Measurements from ENCODE around the gene ATPAF2.

The ATPAF2 gene

GRCh38 chr17:18038149-18038850 lies 668 bp downstream of the ATPAF2 start:
- DNase-seq, result no peak

- DNase-seq, result no peak
These were observed 1.5 kb downstream of the ATPAF2 start for GRCh38 chr17:18037486-18037885.

- no peak for DNase-seq
These were observed 3.3 kb downstream of the ATPAF2 start for GRCh38 chr17:18035704-18036103.

- DNase-seq, result peak; percentile 63
These were observed 5.4 kb downstream of the ATPAF2 start for GRCh38 chr17:18033442-18034099.

GRCh38 chr17:18031955-18032354 lies 7.0 kb downstream of the ATPAF2 start:
- DNase-seq, result no peak

DNA sequence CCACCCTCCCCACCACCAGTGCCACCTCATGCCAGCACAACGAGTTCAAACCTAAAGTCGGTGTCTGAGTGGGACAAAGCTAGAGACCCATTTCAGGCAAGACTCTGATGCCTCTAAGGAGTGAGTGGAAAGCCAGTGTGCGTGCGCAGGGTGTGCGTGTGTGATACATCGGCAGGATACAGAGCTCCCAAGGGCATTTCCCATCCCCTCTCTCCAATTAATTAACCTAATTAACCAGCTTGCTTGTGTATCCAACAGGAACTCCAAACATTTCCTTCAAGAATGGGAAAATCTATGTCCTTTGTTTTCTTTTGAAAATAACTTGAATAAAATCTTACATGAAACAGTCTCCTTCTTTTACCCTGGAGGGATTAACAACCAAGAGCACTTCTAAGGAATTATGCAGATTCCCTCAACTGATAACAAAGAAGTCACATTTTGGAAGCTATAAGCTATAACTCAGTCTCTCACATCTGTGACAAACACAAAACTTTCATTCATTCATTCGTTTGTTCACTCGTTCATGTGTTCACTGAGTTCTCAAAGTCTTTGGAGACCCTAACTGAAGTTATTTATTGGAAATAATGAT lies 9.9 kb downstream of the ATPAF2 start:
- no peak for DNase-seq

GRCh38 chr17:18028114-18028951 lies 10.6 kb downstream of the ATPAF2 start:
- no peak for DNase-seq

DNA sequence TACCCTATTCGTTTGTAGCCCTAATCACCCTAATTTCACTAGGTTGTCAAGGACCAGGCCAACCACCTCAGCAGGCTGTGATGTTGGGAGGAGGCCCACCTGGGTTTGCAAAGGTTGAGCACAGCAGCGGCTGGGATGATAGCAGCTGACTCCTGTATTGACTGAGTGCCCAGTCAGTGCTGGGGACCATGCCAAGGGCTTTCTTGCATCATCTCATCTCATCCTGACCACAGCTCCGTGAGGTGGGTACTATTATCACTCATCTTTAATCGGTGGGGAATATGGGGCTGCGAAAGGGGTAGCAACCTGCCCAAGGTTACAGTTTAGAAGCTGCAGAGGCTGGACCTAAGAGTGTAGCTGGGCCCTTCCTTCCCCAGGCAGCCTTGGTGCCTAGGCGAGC lies 11.7 kb downstream of the ATPAF2 start:
- no peak for DNase-seq

DNA sequence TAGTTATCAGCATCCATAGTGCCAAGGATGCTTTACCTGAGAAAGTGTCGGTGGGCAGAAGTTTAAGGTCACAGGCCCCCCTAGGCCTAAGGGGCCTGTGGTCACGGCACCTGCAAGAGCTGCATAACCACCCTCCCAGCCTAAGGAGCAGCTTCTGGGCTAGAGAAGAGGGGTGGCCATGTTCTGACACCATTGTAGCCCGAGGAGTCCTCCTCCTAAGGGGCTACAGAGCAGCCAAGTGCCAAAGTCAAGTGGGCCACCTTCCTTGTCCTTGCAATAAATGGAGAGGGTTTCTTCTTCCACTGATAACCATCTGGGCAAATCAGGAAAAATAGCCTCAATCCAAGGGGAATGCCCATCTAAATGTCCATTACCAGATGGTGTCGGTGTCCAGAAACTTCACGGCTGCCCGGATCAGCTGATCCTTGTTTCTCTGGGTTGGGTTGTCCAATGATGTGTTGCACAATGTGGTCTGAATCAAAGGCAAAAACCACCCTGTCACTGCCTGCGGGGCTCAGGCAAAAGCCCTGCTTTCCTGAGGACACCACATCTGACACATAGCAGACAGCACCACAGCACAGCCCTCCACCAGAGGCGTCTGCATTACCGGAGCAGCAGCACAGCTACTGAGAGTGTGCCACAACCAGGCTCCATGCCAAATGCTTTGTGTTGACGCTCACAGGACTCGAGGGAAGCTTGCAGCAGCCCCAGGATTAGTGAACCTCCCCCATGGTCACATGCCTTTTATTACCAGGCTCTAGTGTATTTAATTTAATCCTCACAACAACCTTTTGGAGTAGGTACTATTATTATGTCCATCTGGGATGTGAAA lies 12.8 kb downstream of the ATPAF2 start:
- no peak for DNase-seq

DNA sequence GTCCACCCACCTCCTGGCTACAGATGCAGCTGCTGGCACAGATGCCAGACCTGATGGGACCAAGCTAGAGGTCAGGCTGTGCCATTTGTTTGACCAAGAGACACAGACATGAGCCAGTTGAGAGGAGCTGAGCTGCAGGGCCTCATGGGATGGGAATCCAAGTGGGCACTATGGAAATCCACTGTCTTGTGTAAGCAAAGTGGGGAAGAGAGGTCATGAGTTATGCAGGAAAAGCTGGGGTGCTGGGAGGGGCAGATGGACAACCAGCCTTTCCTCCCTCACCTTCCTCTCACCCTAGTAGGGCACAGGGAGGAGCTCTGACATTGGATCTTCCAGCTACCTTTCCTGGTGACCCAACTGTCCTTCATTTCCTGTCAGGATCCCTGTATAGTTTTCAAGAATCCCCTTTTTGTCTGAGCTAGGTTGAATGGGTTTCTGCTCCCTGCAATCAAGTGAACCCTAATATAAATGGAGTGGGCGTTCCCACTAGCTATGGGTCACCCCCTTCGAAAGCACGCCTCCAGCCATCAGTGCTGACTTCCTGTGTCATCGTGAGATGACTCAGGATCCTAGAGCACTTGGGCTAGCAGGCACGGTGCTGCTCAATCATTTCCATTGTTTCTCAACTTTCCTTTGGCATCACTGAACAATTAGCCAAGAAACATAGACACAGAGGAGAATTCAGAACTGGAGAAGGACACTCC lies 13.6 kb downstream of the ATPAF2 start:
- no peak for DNase-seq

DNA sequence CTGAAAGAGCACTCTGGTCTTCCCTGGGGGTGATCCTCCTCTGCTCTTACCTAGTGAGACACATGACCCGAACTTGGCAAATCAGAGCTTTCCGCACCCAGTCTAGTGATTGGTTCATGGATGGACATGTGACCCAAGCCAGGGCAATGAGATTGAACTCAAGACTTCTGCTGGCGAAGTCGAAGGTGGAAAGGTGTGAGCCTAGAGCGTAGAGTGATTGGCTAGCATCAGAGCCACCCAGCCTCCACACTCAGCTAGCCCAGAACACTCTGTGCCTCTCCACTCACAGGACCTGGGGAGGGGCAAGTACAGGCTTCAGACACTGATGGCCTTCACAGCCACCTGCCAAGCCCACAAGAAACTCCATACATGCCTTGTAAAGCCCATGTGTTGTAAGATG lies 17.6 kb downstream of the ATPAF2 start:
- no peak for DNase-seq

DNA sequence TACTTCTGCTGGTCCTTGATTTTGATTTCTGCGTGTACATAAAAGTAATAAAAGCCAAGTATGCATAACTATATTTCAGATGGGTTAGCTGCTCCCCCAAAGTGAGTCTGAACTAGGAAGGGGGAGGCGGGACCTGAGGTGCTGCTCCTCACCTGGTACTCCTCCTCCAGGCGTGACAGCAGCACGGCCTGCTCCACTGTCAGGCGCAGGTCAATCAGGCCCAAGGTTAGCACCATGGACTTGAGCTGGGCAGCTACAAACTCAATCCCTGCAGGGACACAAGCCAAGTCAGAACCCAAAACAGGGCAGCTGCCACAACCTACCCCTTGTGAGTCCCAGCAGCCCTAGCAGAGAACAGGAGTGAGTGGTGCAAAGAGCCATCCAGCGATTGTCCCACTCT lies 18.0 kb downstream of the ATPAF2 start:
- DNase-seq, result no peak

GRCh38 chr17:18019838-18020154 lies 19.2 kb downstream of the ATPAF2 start:
- no peak for DNase-seq

- no peak for DNase-seq
These were observed 20.5 kb downstream of the ATPAF2 start for GRCh38 chr17:18018411-18018921.

DNA sequence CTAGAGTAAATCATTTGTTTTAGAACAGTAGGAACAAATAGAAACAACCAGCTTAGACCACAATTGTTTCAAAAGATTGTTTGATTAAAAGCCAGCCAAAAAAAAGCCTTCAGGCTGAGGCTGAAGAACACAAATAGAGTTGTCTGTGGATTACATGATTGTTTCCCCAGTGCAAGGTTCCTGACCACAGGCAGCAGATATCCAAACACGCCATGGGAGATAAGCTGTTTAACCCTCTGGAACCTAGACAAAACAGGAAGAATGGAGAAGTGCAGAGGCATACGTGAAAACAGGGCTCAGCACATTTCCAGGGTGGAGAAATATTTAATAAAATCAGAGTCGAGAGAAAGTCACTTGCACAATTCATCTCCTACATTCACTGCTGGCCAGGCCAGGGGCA lies 21.0 kb downstream of the ATPAF2 start:
- DNase-seq, result peak; percentile 26

DNA sequence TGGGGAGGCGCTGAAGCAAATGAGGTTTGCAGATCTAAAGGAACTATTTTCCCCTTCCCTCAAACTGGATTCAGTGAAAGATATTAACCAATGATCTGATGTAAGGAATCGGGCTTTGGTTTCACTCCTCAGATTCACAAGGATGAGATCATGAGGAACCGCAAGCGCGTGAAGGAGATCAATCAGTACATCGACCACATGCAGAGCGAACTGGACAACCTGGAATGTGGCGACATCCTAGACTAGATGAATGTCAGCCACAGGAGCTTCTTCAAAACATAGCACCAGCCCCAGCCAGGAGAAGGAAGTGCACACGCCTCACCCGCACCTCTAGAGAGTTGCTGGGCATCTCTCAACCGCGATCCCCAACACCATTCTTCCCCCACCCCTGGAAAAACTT lies 22.5 kb downstream of the ATPAF2 start:
- DNase-seq, result no peak

DNA sequence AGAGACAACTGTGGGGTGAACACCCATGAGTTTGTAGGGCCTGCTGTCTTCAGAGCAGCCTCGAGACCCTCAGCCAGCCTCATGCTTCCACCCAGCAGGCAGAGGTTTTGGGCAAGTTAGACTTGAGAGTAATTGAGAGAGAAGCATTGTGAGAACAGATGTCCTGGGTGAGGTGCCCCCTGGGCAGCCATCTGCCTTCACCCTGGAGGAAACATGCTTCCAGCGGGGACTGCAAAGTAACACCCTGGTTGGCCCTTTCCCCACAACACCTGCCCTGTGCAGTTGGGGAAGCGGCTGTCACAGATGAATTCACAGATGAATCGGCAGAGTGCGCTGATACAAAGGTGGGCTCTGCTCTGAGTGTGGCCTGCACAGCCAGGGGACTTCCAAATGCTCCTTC lies 23.4 kb downstream of the ATPAF2 start:
- no peak for DNase-seq

GRCh38 chr17:18014006-18014405 lies 25.0 kb downstream of the ATPAF2 start:
- DNase-seq, result no peak

- no peak for DNase-seq
These were observed 27.7 kb downstream of the ATPAF2 start for GRCh38 chr17:18011286-18011685.

DNA sequence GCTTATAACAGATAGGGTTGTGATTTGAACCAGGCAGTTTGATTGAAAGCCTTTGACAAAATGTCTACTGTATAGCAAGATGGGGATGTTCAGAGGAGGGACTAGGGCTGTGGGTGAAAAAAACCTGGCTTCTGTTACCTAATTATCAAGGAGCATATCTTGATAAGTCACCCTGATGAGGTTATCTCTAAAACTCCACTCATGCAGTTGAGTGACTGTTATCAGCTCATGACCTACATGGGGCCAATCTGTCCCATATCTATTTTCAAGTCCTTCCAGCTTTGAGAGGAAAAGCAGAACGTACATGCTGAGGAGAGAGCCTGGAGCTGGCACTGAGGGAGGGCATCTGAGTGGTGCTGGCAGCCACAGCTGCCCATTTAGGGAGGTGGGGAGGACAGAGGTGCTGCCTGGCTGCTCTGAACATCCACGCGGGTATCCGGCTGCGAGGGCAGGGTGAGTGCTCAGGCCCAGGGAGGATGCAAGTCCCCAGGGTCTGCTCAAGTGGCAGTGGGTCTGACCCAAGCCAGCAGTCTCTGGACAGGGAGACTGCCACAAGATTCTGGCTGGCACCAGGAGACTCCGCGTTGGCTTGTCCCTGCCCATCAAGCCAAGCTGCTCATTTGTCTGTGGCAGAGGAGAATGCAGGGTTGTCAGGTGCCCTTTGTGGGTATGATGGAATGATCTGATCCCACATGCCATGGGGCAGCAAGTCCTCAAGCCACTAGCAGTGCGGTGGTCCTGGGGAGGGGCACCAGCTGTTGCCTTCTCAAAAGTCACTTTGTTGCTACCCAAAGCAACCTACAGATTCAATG lies 29.2 kb downstream of the ATPAF2 start:
- no peak for DNase-seq

Data from NCI-H226 (cell line).